ENCODE results near the gene GNPAT.

DNA sequence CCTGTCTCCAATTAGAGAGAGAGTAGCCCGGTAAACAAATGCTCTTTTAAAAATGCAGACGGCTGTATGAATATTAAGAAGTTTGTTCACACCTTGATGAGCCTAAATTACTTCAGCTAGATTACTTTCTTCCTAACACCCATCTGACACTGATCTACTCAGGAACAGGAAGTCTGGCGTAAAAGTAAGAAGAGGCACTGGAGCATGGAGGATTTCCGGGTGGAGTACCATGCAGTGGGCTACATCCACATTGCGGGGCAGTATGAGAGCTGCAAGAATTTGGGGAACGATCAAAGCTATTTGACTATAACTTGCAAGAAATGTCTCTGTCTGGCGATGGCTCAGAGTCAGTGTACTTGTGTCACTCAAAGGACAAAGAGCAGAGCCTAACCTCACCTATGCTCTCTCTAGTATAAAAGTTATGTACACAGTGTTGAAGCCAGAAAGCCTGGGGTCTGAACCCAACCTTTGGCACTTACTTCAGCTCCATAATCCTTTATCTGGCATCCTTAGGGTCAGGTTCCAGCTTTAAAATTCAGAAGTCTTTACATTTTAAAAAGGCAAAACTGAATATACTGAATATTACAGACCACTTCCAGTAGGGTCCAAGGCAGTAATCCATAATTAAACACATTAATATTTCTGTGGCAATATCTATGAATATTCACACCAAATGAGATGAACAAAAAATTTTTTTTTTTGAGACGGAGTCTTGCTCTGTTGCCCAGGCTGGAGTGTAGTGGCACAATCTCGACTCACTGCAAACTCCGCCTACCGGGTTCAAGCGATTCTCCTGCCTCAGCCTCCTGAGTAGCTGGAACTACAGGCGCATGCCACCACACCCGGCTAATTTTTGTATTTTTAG, 7.9 kb upstream of the GNPAT start:
- TF ChIP-seq SP1 (IDR thresholded peaks at IDR 0.05) (no peak), ELF4 (IDR thresholded peaks at IDR 0.05) (no peak), NFRKB (IDR thresholded peaks at IDR 0.05) (no peak), ZNF384 (IDR thresholded peaks at IDR 0.05) (no peak), FOXK2 (IDR thresholded peaks at IDR 0.05) (no peak)
- TF ChIP-seq, protein P1, sequence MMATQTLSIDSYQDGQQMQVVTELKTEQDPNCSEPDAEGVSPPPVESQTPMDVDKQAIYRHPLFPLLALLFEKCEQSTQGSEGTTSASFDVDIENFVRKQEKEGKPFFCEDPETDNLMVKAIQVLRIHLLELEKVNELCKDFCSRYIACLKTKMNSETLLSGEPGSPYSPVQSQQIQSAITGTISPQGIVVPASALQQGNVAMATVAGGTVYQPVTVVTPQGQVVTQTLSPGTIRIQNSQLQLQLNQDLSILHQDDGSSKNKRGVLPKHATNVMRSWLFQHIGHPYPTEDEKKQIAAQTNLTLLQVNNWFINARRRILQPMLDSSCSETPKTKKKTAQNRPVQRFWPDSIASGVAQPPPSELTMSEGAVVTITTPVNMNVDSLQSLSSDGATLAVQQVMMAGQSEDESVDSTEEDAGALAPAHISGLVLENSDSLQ (IDR thresholded peaks at IDR 0.05), result no peak

Data from HEK293T (cell line).